GM12878 (cell line): ENCODE measurements around the gene AJUBA. TPM values are rescaled to one million over a fixed set of nuclear protein-coding genes. Genes with fewer than 3 reads are reported as not detected.

Experiments used
- ATAC-seq: fragments of 200-7000 bp; cut with Tn5 transposase; 3 replicates; pipeline ENCODE4 v1.9.1; 2020; ENCODE audit warnings: mild to moderate bottlenecking, moderate library complexity
- BruUV-seq: library from RNA; stranded (reverse); fragments of 400-500 nt; replicated peaks from 2 replicates; lab custom pipeline; 2021; lab: Mats Ljungman, UMichigan
- CTCF ChIA-PET: fragments of 300-600 bp; sonication (Branson Sonifier 250); formaldehyde crosslinking; extraction: SDS; loops from one replicate; lab custom pipeline; 2021; ENCODE audit warnings: inconsistent platforms; lab: Yijun Ruan, JAX
- POLR2A ChIA-PET: fragments of 350-600 bp; formaldehyde crosslinking; extraction: SDS; loops from one replicate; lab custom pipeline; 2021; ENCODE audit warnings: inconsistent platforms; lab: Charles Lee
- RAD21 ChIA-PET: fragments of 300-600 bp; sonication (Branson Sonifier 250); formaldehyde crosslinking; loops from one replicate; lab custom pipeline; 2023; ENCODE audit warnings: antibody characterized with exemption; ENCODE audit not compliant: unreplicated experiment; lab: Charles Lee
- SMC1A ChIA-PET: fragments of 300-600 bp; sonication (Branson Sonifier 250); formaldehyde crosslinking; loops from one replicate; lab custom pipeline; 2023; ENCODE audit not compliant: unreplicated experiment, uncharacterized antibody; lab: Charles Lee
- DNase-seq: peaks from one replicate; pipeline ENCODE4 v3.0.0-alpha.2; 2011; ENCODE audit warnings: low read depth, low spot score
- FAIRE-seq: peaks from 3 replicates; lab custom pipeline; 2011; peaks lifted over from hg19 to GRCh38; lab: Jason Lieb, UNC
- H2AFZ ChIP-seq: 2 replicates; pipeline ENCODE4 v1.6.0; 2011; ENCODE audit warnings: low read depth, low read length, control low read depth; ENCODE audit not compliant: control insufficient read depth
- H3K27ac ChIP-seq: 2 replicates; pipeline ENCODE4 v1.5.1; 2011; ENCODE audit warnings: control low read depth; ENCODE audit not compliant: control insufficient read depth, insufficient read depth
- H3K27me3 ChIP-seq, 2 experiments: replicated peaks in 1 of 2; 2 replicates each; pipeline versions ENCODE4 v1.6.0 to v1.6.1; 2011; ENCODE audit warnings: low read length in 1 of 2; ENCODE audit not compliant: control insufficient read depth in 2 of 2, insufficient read depth in 2 of 2
- H3K36me3 ChIP-seq, 2 experiments: 2 replicates each; pipeline ENCODE4 v1.5.1; 2011; ENCODE audit warnings: low read length in 1 of 2; ENCODE audit not compliant: control insufficient read depth in 2 of 2, insufficient read depth in 2 of 2
- H3K4me1 ChIP-seq: 2 replicates; pipeline ENCODE4 v1.6.1; 2011; ENCODE audit warnings: mild to moderate bottlenecking, low read length, moderate library complexity, mixed read lengths; ENCODE audit not compliant: control insufficient read depth, insufficient read depth
- H3K4me2 ChIP-seq: 2 replicates; pipeline ENCODE4 v1.6.0; 2011; ENCODE audit warnings: control low read depth; ENCODE audit not compliant: control insufficient read depth, insufficient read depth
- H3K4me3 ChIP-seq: fragments of 200-600 bp; sonication (generic); 2 replicates; pipeline ENCODE4 v1.5.1; 2016
- H3K79me2 ChIP-seq: 2 replicates; pipeline ENCODE4 v1.6.0; 2011; ENCODE audit warnings: low read length; ENCODE audit not compliant: control insufficient read depth, insufficient read depth
- H3K9ac ChIP-seq: 2 replicates; pipeline ENCODE4 v1.8.0; 2011; ENCODE audit warnings: low read length, control low read depth, mixed read lengths; ENCODE audit not compliant: control insufficient read depth, insufficient read depth
- H3K9me3 ChIP-seq: replicated peaks from 3 replicates; pipeline ENCODE4 v1.5.1; 2011; ENCODE audit warnings: mild to moderate bottlenecking, low read length; ENCODE audit not compliant: control insufficient read depth, insufficient read depth
- H4K20me1 ChIP-seq: 2 replicates; pipeline ENCODE4 v1.6.0; 2011; ENCODE audit not compliant: control insufficient read depth, insufficient read depth
- EGR1 ChIP-seq, 2 experiments: IDR thresholded peaks; 1 replicate in 1 of 2; 2 replicates in 1 of 2; pipeline ENCODE4 v1.6.1; 2011 to 2012; ENCODE audit warnings: low read depth in 2 of 2, low read length in 2 of 2, borderline replicate concordance in 1 of 2, mild to moderate bottlenecking in 1 of 2, moderate library complexity in 1 of 2
- MEF2B ChIP-seq: fragments of 450-650 bp; IDR thresholded peaks from 2 replicates; pipeline ENCODE4 v1.6.1; 2018; ENCODE audit warnings: mild to moderate bottlenecking, moderate library complexity; ENCODE audit not compliant: partially characterized antibody, poor library complexity, severe bottlenecking
- MYC ChIP-seq: IDR thresholded peaks from 2 replicates; pipeline ENCODE4 v1.6.1; 2011; ENCODE audit warnings: mild to moderate bottlenecking, low read length, moderate library complexity, inconsistent platforms; ENCODE audit not compliant: insufficient read depth, insufficient replicate concordance, insufficient read length, severe bottlenecking
- NR2C1 ChIP-seq: fragments of 450-650 bp; IDR thresholded peaks from 2 replicates; pipeline ENCODE4 v1.6.1; 2017; ENCODE audit warnings: antibody characterized with exemption, mild to moderate bottlenecking, moderate library complexity
- SUZ12 ChIP-seq: fragments of 200-600 bp; sonication (generic); IDR thresholded peaks from one replicate; pipeline ENCODE4 v1.6.1; 2018; ENCODE audit warnings: antibody characterized with exemption, mild to moderate bottlenecking; ENCODE audit not compliant: unreplicated experiment
- ZNF217 ChIP-seq: fragments of 450-650 bp; IDR thresholded peaks from 2 replicates; pipeline ENCODE4 v1.6.1; 2017; ENCODE audit warnings: antibody characterized with exemption, mild to moderate bottlenecking
- ZNF274 ChIP-seq: IDR thresholded peaks from one replicate; pipeline ENCODE4 v1.8.0; 2011; ENCODE audit not compliant: insufficient read length, insufficient read depth
- WGBS: methylation state at CpG from one replicate; pipeline ENCODE4 v1.1.6; 2016; ENCODE audit warnings: low lambda C conversion rate; ENCODE audit not compliant: insufficient replicate concordance, insufficient coverage; ENCODE audit errors: missing lambda C conversion rate; 5-methylcytosine and 5-hydroxymethylcytosine counted together
- in situ Hi-C: fragments of 300-500 bp; cut with MboI; formaldehyde crosslinking; loops from 9 replicates; pipeline ENCODE4 v1.14.3; 2018; ENCODE audit warnings: mixed read lengths
- intact Hi-C: fragments of 100-400 bp; cut with micrococcal nuclease; formaldehyde crosslinking; loops from one replicate; pipeline ENCODE4 v1.14.2; 2022; ENCODE audit not compliant: unreplicated experiment
- polyA plus RNA-seq, 11 experiments: library from polyadenylated mRNA; depleted of rRNA in 4 of 11; unstranded in 6 of 11; stranded (reverse) in 5 of 11; fragments of >200 nt; fragmentation: Nextera tagmentation in 4 of 11; fragmentation: Illumina TruSeq in 1 of 11; extraction: Ambion mirVana in 4 of 11; extraction: Trizol in 1 of 11; gene quantifications; 1 replicate in 1 of 11; 2 replicates in 10 of 11; pipeline versions ENCODE4 v1.2.1 to v1.2.3, GENCODE V29; 2011 to 2016; ENCODE audit warnings: inconsistent platforms in 2 of 11, missing spikeins in 2 of 11, low read depth in 1 of 11
- total RNA-seq, 4 experiments: library from RNA; depleted of rRNA in 3 of 4; stranded (reverse); fragments of >200 nt in 3 of 4; fragmentation: Illumina TruSeq in 1 of 4; extraction: Trizol in 1 of 4; gene quantifications; 2 replicates each; pipeline versions ENCODE4 v1.2.1 to v1.2.3, GENCODE V29; 2013 to 2021
- TF ChIP-seq, protein P1 (sequence below): fragments of 450-650 bp; conservative IDR thresholded peaks from 2 replicates; pipeline ENCODE4 v1.6.1; 2017; ENCODE audit warnings: mild to moderate bottlenecking, moderate library complexity
- TF ChIP-seq, protein P2 (sequence below): fragments of 450-650 bp; formaldehyde crosslinking; IDR thresholded peaks from 2 replicates; pipeline ENCODE4 v1.5.0; 2022; ENCODE audit warnings: mild to moderate bottlenecking, missing genetic modification characterization
- TF ChIP-seq, protein P3 (sequence below): IDR thresholded peaks from 2 replicates; pipeline ENCODE4 v1.6.1; 2011; ENCODE audit warnings: borderline replicate concordance, low read depth, mild to moderate bottlenecking, moderate library complexity, mixed read lengths, low read length; ENCODE audit not compliant: insufficient read depth; ENCODE audit errors: extremely low read length
- TF ChIP-seq, protein P4 (sequence below): fragments of 450-650 bp; formaldehyde crosslinking; IDR thresholded peaks from 2 replicates; pipeline ENCODE4 v1.4.0; 2020; ENCODE audit warnings: mild to moderate bottlenecking, moderate library complexity

AJUBA gene
- total and polyA plus RNA-seq, 10 of the 15 experiments (the other 5 are each of a cell fraction or from before 2014, with no cell fraction given): 0.03 to 18.1 (median 0.36) TPM; not detected in 1

DNA sequence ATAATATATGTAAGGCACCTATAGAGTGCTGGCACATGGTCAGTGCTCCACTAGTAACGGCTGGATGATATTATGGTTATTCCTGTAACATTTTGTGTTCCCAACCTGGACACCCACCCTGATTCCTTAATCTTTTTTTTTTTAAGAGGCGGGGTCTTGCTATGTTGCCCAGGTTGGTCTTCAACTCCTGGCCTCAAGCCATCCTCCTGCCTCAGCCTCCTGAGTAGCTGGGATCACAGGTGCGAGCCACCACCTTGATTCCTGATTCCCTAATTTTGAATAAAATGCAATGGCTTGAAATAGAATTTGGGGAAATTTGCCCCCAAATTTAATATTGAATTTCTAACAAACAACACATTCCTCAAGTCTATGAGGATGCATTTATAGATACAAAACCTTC, 20.2 kb upstream of the AJUBA start:
- no peak for ATAC-seq
- TF ChIP-seq, protein P1, sequence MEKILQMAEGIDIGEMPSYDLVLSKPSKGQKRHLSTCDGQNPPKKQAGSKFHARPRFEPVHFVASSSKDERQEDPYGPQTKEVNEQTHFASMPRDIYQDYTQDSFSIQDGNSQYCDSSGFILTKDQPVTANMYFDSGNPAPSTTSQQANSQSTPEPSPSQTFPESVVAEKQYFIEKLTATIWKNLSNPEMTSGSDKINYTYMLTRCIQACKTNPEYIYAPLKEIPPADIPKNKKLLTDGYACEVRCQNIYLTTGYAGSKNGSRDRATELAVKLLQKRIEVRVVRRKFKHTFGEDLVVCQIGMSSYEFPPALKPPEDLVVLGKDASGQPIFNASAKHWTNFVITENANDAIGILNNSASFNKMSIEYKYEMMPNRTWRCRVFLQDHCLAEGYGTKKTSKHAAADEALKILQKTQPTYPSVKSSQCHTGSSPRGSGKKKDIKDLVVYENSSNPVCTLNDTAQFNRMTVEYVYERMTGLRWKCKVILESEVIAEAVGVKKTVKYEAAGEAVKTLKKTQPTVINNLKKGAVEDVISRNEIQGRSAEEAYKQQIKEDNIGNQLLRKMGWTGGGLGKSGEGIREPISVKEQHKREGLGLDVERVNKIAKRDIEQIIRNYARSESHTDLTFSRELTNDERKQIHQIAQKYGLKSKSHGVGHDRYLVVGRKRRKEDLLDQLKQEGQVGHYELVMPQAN: no peak
- no peak for TF ChIP-seq ZNF274
- TF ChIP-seq EGR1 (IDR thresholded peaks at IDR 0.05; ENCODE audit: borderline replicate concordance in 1 of 2, low read depth in 2 of 2, low read length in 2 of 2): no peak
- TF ChIP-seq, protein P2, sequence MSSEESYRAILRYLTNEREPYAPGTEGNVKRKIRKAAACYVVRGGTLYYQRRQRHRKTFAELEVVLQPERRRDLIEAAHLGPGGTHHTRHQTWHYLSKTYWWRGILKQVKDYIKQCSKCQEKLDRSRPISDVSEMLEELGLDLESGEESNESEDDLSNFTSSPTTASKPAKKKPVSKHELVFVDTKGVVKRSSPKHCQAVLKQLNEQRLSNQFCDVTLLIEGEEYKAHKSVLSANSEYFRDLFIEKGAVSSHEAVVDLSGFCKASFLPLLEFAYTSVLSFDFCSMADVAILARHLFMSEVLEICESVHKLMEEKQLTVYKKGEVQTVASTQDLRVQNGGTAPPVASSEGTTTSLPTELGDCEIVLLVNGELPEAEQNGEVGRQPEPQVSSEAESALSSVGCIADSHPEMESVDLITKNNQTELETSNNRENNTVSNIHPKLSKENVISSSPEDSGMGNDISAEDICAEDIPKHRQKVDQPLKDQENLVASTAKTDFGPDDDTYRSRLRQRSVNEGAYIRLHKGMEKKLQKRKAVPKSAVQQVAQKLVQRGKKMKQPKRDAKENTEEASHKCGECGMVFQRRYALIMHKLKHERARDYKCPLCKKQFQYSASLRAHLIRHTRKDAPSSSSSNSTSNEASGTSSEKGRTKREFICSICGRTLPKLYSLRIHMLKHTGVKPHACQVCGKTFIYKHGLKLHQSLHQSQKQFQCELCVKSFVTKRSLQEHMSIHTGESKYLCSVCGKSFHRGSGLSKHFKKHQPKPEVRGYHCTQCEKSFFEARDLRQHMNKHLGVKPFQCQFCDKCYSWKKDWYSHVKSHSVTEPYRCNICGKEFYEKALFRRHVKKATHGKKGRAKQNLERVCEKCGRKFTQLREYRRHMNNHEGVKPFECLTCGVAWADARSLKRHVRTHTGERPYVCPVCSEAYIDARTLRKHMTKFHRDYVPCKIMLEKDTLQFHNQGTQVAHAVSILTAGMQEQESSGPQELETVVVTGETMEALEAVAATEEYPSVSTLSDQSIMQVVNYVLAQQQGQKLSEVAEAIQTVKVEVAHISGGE: no peak
- TF ChIP-seq MEF2B: no peak
- TF ChIP-seq, protein P3, sequence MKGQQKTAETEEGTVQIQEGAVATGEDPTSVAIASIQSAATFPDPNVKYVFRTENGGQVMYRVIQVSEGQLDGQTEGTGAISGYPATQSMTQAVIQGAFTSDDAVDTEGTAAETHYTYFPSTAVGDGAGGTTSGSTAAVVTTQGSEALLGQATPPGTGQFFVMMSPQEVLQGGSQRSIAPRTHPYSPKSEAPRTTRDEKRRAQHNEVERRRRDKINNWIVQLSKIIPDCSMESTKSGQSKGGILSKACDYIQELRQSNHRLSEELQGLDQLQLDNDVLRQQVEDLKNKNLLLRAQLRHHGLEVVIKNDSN: no peak
- TF ChIP-seq, protein P4, sequence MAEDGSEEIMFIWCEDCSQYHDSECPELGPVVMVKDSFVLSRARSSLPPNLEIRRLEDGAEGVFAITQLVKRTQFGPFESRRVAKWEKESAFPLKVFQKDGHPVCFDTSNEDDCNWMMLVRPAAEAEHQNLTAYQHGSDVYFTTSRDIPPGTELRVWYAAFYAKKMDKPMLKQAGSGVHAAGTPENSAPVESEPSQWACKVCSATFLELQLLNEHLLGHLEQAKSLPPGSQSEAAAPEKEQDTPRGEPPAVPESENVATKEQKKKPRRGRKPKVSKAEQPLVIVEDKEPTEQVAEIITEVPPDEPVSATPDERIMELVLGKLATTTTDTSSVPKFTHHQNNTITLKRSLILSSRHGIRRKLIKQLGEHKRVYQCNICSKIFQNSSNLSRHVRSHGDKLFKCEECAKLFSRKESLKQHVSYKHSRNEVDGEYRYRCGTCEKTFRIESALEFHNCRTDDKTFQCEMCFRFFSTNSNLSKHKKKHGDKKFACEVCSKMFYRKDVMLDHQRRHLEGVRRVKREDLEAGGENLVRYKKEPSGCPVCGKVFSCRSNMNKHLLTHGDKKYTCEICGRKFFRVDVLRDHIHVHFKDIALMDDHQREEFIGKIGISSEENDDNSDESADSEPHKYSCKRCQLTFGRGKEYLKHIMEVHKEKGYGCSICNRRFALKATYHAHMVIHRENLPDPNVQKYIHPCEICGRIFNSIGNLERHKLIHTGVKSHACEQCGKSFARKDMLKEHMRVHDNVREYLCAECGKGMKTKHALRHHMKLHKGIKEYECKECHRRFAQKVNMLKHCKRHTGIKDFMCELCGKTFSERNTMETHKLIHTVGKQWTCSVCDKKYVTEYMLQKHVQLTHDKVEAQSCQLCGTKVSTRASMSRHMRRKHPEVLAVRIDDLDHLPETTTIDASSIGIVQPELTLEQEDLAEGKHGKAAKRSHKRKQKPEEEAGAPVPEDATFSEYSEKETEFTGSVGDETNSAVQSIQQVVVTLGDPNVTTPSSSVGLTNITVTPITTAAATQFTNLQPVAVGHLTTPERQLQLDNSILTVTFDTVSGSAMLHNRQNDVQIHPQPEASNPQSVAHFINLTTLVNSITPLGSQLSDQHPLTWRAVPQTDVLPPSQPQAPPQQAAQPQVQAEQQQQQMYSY (CRISPR knock-in tag): no peak
- no peak for TF ChIP-seq ZNF217
- no peak for TF ChIP-seq NR2C1
- TF ChIP-seq SUZ12: no peak
- TF ChIP-seq MYC: no peak

More for the DNA sequence above, 20.2 kb upstream of the AJUBA start:
- in situ Hi-C loops: no loop called here
- Histone ChIP-seq H3K79me2 (peaks cover 7% of the 10 kb centered on the region), H3K9ac (no peak overlapping the region), H3K4me3 (no peak overlapping the region), H3K36me3 (no peaks in the 10 kb centered on the region), H3K4me2 (no peak overlapping the region), H3K27ac (no peak overlapping the region), H3K9me3 (no peaks in the 10 kb centered on the region), H4K20me1 (no peaks in the 10 kb centered on the region), H2AFZ (no peak overlapping the region), H3K27me3 (no peaks in the 10 kb centered on the region), H3K4me1 (peaks cover 8% of the 10 kb centered on the region)
- ChIA-PET RAD21 (interaction anchor here (0.7 kb wide), 1 partner anchor 24 kb away, joined by 3 read pairs; no protein-coding TSS in a partner anchor), SMC1A (interaction anchor here (1.0 to 2.8 kb wide), 2 partner anchors 16 to 66 kb away, joined by 3 to 10 read pairs; no protein-coding TSS in a partner anchor), CTCF (interaction anchor here (1.0 to 25.0 kb wide), 4 partner anchors 14 to 52 kb away, joined by 6 to 853 read pairs (median 14); partner anchors contain the start of gene CDH24), POLR2A (interaction anchor here (0.6 kb wide), 1 partner anchor 74 kb away, joined by 3 read pairs; the partner anchor contains the start of gene PRMT5)
- FAIRE-seq (no peak), DNase-seq (no peak)
- WGBS: 100% methylated on average over 3 of the region's 3 CpGs
- no TSS peak for BruUV-seq
- intact Hi-C loops: no loop called here
